Muscle of arm (tissue), 12 donors: ENCODE measurements around the gene CSGALNACT2. TPM values are rescaled to one million over a fixed set of nuclear protein-coding genes. Genes with fewer than 3 reads are reported as not detected.

Source experiments
- DNase-seq: peaks from one replicate; pipeline ENCODE4 v3.0.0-alpha.2; 2013
- polyA plus RNA-seq, 12 donors: library from polyadenylated mRNA; unstranded; fragments of 120-200 nt; gene quantifications; one replicate each; pipeline ENCODE4 v1.2.1, GENCODE V29; 2013; ENCODE audit not compliant: insufficient read length in 12 of 12

CSGALNACT2 gene
- polyA plus RNA-seq, 12 donors = 21.1 to 41.0 (median 32.1) TPM; not detected in 1

DNA sequence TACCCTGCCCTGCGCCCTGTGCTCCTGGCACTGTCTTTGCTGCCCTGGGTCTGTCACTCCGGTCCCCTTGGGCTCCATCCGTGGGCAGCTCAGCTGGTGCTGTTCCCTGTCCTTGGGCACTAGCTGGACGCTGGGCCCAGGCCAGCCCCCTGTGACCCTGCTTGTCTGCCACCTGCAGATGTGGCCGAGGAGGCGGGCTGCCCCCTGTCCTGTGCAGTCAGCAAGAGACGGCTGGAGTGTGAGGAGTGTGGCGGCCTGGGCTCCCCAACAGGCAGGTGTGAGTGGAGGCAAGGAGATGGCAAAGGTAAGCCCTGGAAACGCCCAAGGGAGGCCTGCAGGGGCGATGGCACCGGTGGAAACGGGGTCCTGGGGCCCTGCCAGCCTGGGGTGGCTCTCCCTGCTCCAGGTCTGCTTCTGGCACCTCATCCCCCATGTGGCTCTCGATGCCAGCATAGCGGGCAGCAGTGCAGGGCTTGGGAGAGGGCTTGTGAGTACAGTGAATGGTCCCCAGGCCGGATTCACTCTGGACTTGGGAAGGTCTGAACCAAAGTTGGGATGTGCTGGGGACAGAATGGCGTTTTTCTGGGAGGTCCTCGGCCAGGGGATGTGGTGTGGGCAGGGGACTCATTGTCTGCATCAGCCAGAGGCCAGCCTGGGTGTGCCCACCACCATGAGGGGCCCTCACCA, 26.2 kb upstream of the CSGALNACT2 start:
- DNase-seq = no peak

DNA sequence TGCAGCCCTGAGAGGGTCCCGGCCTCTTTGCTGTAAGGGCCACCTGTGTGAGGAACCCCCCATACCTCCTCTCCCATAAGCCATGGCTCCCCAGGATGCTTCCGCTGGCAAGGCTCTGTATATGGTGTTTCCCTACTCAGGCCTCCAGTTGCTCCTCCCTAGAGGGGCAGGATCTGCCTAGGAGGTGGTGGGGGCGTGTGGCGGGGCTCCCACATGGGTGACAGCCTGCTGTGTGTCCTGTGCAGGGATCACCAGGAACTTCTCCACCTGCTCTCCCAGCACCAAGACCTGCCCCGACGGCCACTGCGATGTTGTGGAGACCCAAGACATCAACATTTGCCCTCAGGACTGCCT, 25.7 kb upstream of the CSGALNACT2 start:
- DNase-seq = no peak

GRCh38 chr10:43113201-43114087, 24.8 kb upstream of the CSGALNACT2 start:
- DNase-seq = no peak

GRCh38 chr10:43114088-43114742, 24.0 kb upstream of the CSGALNACT2 start:
- no peak for DNase-seq

- no peak for DNase-seq
These were observed 23.3 kb upstream of the CSGALNACT2 start for GRCh38 chr10:43114743-43115611.

GRCh38 chr10:43115881-43116595, 22.2 kb upstream of the CSGALNACT2 start:
- no peak for DNase-seq

DNA sequence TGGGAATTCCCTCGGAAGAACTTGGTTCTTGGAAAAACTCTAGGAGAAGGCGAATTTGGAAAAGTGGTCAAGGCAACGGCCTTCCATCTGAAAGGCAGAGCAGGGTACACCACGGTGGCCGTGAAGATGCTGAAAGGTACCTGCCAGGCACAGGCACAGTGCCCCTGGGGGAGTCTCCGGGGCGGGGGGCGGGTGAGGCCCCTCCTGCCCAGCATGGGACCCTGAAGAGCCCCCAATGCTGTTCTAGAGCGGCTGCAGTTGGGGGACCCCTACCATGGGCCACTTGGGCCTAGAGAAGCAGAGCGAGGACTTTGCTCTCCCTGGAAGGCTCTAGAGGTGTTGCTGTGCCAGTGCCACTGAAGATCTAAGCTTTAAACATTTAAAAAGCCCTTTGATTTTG, 21.6 kb upstream of the CSGALNACT2 start:
- no peak for DNase-seq

DNA sequence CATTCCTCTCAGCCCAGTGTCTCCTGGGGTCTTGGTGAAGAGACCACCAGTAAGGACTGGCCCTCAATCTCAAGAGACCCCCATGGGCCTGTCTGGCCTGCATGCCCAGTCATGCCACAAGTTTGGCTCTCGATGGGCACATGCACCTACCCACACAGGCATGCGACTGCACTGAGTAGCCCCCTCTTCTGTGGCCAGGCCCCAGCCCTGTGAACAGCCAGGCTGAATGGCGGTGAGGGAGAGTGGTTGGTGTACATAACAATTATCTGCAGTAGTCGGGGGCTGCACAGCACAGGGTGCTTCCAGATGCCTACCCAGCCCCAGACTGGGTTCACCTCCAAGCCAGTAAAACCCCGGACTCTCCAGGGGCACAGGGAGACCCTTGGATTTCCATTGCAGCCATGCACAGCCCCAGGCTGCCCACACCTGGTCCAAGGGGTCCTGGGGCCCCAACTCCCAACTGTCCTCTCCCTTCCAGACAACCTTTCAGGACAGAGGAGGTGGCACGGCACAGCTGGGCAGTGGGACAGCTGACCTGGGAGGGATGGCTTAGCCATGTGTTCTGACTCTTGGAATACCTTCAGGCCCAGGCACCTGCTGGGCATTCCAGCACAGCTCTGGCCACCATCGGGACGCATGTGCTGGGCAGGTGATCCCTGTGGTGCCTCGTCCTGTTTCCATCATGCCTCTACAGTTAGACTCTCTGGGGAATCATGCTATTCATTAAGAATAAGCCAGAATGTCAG, 21.0 kb upstream of the CSGALNACT2 start:
- no peak for DNase-seq

- DNase-seq = no peak
These were observed 20.3 kb upstream of the CSGALNACT2 start for GRCh38 chr10:43117777-43118583.

GRCh38 chr10:43118631-43119415, 19.4 kb upstream of the CSGALNACT2 start:
- DNase-seq = no peak

DNA sequence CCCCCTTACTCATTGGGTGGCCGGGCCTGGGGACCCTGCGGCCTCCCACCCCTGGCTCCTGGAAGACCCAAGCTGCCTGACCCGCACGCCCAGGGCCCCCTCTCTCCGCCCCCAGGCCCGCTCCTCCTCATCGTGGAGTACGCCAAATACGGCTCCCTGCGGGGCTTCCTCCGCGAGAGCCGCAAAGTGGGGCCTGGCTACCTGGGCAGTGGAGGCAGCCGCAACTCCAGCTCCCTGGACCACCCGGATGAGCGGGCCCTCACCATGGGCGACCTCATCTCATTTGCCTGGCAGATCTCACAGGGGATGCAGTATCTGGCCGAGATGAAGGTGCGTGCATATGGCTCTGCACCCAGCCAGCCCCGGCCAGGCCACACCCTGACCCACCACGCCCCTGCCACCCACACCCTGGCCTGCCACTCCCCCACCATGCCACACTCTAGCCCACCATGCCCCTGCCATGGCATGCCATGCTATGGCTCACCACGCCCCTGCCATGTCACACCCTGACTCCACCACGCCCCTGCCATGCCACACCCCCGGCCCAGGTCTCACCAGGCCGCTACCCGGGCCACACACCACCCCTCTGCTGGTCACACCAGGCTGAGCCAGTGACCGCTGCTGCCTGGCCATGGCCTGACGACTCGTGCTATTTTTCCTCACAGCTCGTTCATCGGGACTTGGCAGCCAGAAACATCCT, 18.7 kb upstream of the CSGALNACT2 start:
- no peak for DNase-seq

GRCh38 chr10:43120116-43120928, 17.9 kb upstream of the CSGALNACT2 start:
- no peak for DNase-seq

DNA sequence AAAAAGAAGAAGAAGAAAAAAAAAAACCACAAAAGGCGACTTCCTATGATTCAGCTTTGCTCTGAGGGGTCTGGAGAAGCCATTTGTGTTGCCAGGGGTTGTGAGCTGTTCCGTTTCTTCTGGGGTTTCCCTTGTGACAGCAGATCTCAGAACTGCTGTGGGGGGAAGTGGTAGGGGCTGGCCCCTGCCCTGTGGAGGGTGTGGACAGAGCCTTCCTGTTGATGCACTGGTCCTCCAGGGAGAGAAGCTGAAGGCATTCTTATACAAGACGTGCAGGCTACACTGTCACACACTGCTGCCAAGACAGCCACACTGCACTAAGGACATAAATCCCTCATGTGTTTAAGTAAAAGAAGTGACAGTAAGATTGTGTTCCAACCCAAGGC, 17.3 kb upstream of the CSGALNACT2 start:
- DNase-seq = no peak

- no peak for DNase-seq
These were observed 16.8 kb upstream of the CSGALNACT2 start for GRCh38 chr10:43121444-43121843.

DNA sequence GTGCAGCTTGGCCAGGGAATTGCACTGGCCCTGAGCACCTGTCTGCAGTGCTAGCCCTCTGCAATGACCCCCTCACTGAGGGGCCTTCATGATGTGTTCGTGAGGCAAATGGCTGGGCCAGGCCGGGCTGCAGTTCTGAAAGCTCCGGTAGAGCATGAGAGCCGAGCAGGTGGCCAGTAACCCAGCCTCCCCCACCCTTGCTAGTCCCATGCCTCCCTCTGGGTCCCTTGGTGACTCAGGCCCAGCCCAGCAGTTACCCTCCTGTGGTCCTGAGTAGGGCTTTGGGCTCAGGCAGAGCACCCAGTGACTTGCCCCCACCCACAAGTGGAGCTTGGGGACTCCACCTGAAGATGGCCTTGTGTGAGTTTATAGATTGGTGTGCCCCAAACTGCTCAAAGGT, 16.1 kb upstream of the CSGALNACT2 start:
- DNase-seq = no peak

GRCh38 chr10:43122826-43123225, 15.4 kb upstream of the CSGALNACT2 start:
- no peak for DNase-seq
